ENCODE measurements around the gene DGKH. TPM values are rescaled to one million over a fixed set of nuclear protein-coding genes. Genes with fewer than 3 reads are reported as not detected.

Gene DGKH
- total RNA-seq = 10.0 and 10.3 TPM in 2 replicates

GRCh38 chr13:42048342-42048683 is at the start of gene DGKH:
Gene DGKH, plus strand, starts transcription at chr13:42048648. Its CDS starts 126 bp downstream, at chr13:42048774.
- no peak for TF ChIP-seq CTCF (conservative IDR thresholded peaks at IDR 0.05; ENCODE audit: low read depth, low read length)
- H3K4me3 ChIP-seq (ENCODE audit: low read depth, low read length) = peak within 1 kb of the TSS; percentile 86

GRCh38 chr13:42000846-42001245 is 47.6 kb upstream of the DGKH start:
- no peak for TF ChIP-seq CTCF (conservative IDR thresholded peaks at IDR 0.05; ENCODE audit: low read depth, low read length)
- H3K4me3 ChIP-seq (ENCODE audit: low read depth, low read length) = no peak overlapping the region
- DNase-seq (ENCODE audit: low read depth) = no peak

More at GRCh38 chr13:42048342-42048683, at the start of gene DGKH:
- no peak for DNase-seq (ENCODE audit: low read depth)

GRCh38 chr13:42001580-42001979 is 46.9 kb upstream of the DGKH start:
- TF ChIP-seq CTCF (conservative IDR thresholded peaks at IDR 0.05; ENCODE audit: low read depth, low read length) = no peak
- H3K4me3 ChIP-seq (ENCODE audit: low read depth, low read length) = no peak overlapping the region
- peak; percentile 36 for DNase-seq (ENCODE audit: low read depth)

- no peak overlapping the region for H3K4me3 ChIP-seq (ENCODE audit: low read depth, low read length)
- DNase-seq (ENCODE audit: low read depth) = no peak
- TF ChIP-seq CTCF (conservative IDR thresholded peaks at IDR 0.05; ENCODE audit: low read depth, low read length) = no peak
These were observed 46.4 kb upstream of the DGKH start for GRCh38 chr13:42002066-42002465.

- H3K4me3 ChIP-seq (ENCODE audit: low read depth, low read length) = no peak overlapping the region
- no peak for TF ChIP-seq CTCF (conservative IDR thresholded peaks at IDR 0.05; ENCODE audit: low read depth, low read length)
- peak; percentile 35 for DNase-seq (ENCODE audit: low read depth)
These were observed 40.6 kb upstream of the DGKH start for GRCh38 chr13:42007844-42008243.

- no peak for TF ChIP-seq CTCF (conservative IDR thresholded peaks at IDR 0.05; ENCODE audit: low read depth, low read length)
- no peak for DNase-seq (ENCODE audit: low read depth)
These were observed 39.4 kb upstream of the DGKH start for GRCh38 chr13:42009057-42009456.

GRCh38 chr13:42011601-42012350 is 36.7 kb upstream of the DGKH start:
- no peak for TF ChIP-seq CTCF (conservative IDR thresholded peaks at IDR 0.05; ENCODE audit: low read depth, low read length)
- H3K4me3 ChIP-seq (ENCODE audit: low read depth, low read length) = no peak overlapping the region
- no peak for DNase-seq (ENCODE audit: low read depth)

More at GRCh38 chr13:42009057-42009456, 39.4 kb upstream of the DGKH start:
- no peak overlapping the region for H3K4me3 ChIP-seq (ENCODE audit: low read depth, low read length)
